EL (cell line): Measurements from ENCODE around the gene GJB4.
"Not testable (repeated sequence)": the region's sequence is repeated elsewhere in the genome, so short reads cannot be mapped to it uniquely, and the experiment has no call there.

Experiments
- DNase-seq: peaks from one replicate; pipeline ENCODE4 v3.0.0-alpha.2; 2016

The GJB4 gene

GRCh38 chr1:34747638-34747941 lies 11.9 kb upstream of the GJB4 start:
- no peak for DNase-seq

GRCh38 chr1:34749992-34750391 lies 9.5 kb upstream of the GJB4 start:
- no peak for DNase-seq

- DNase-seq: no peak
Observed at GRCh38 chr1:34750610-34751009, 8.9 kb upstream of the GJB4 start.

GRCh38 chr1:34753163-34753562 lies 6.4 kb upstream of the GJB4 start:
- DNase-seq: no peak

GRCh38 chr1:34754964-34755637 lies 4.4 kb upstream of the GJB4 start, which contains the start of gene GJB5:
Gene GJB5 (plus strand): TSS chr1:34755047. CDS start chr1:34757331, 2,284 bp downstream.
- no peak for DNase-seq

GRCh38 chr1:34755961-34756360 lies 3.6 kb upstream of the GJB4 start:
- DNase-seq: no peak

GRCh38 chr1:34757386-34757785 lies 2.2 kb upstream of the GJB4 start:
- DNase-seq: no peak

- DNase-seq: no peak
Observed at GRCh38 chr1:34758751-34759150, 789 bp upstream of the GJB4 start.

- no peak for DNase-seq
Observed at GRCh38 chr1:34761176-34761761, 1.7 kb downstream of the GJB4 start.

GRCh38 chr1:34761776-34762307 lies 2.3 kb downstream of the GJB4 start:
- no peak for DNase-seq

- DNase-seq: no peak
Observed at GRCh38 chr1:34762474-34763141, 3.1 kb downstream of the GJB4 start.

- DNase-seq: peak; percentile 63
Observed at GRCh38 chr1:34763142-34763781, 3.7 kb downstream of the GJB4 start.

GRCh38 chr1:34768856-34769255 lies 9.3 kb downstream of the GJB4 start:
- DNase-seq: no peak

- no peak for DNase-seq
Observed at GRCh38 chr1:34770891-34771504, 11.5 kb downstream of the GJB4 start.

GRCh38 chr1:34771573-34772371 lies 12.2 kb downstream of the GJB4 start:
- DNase-seq: no peak

- not testable (repeated sequence) for DNase-seq
Observed at GRCh38 chr1:34773114-34773513, 13.6 kb downstream of the GJB4 start.

GRCh38 chr1:34774957-34775356 lies 15.4 kb downstream of the GJB4 start:
- no peak for DNase-seq

GRCh38 chr1:34776911-34777310 lies 17.4 kb downstream of the GJB4 start:
- DNase-seq: no peak

- DNase-seq: no peak
Observed at GRCh38 chr1:34777519-34778321, 18.2 kb downstream of the GJB4 start.

- DNase-seq: no peak
Observed at GRCh38 chr1:34778381-34778780, 18.8 kb downstream of the GJB4 start.

GRCh38 chr1:34779005-34779404 lies 19.5 kb downstream of the GJB4 start:
- no peak for DNase-seq

- no peak for DNase-seq
Observed at GRCh38 chr1:34779526-34779925, 20.0 kb downstream of the GJB4 start.
